ENCODE data around the gene KIRREL3.
A peak's percentile ranks its signal among the peaks of the same experiment; 100 is the strongest.

The KIRREL3 gene

GRCh38 chr11:126739499-126740145 is 260.9 kb downstream of the KIRREL3 start:
- DNase-seq (ENCODE audit: low spot score) = peak; percentile 19

- no peak for DNase-seq (ENCODE audit: low spot score)
These were observed 262.1 kb downstream of the KIRREL3 start for GRCh38 chr11:126738295-126739031.

- DNase-seq (ENCODE audit: low spot score) = no peak
These were observed 263.6 kb downstream of the KIRREL3 start for GRCh38 chr11:126736682-126737572.

- DNase-seq (ENCODE audit: low spot score) = no peak
These were observed 265.8 kb downstream of the KIRREL3 start for GRCh38 chr11:126734752-126735151.

- DNase-seq (ENCODE audit: low spot score) = no peak
These were observed 266.9 kb downstream of the KIRREL3 start for GRCh38 chr11:126733685-126734084.

GRCh38 chr11:126732981-126733380 is 267.6 kb downstream of the KIRREL3 start:
- no peak for DNase-seq (ENCODE audit: low spot score)

GRCh38 chr11:126731576-126732142 is 268.9 kb downstream of the KIRREL3 start:
- no peak for DNase-seq (ENCODE audit: low spot score)

GRCh38 chr11:126727381-126727780 is 273.2 kb downstream of the KIRREL3 start:
- DNase-seq (ENCODE audit: low spot score) = no peak

- no peak for DNase-seq (ENCODE audit: low spot score)
These were observed 275.0 kb downstream of the KIRREL3 start for GRCh38 chr11:126725521-126725920.

GRCh38 chr11:126725043-126725442 is 275.5 kb downstream of the KIRREL3 start:
- no peak for DNase-seq (ENCODE audit: low spot score)

- no peak for DNase-seq (ENCODE audit: low spot score)
These were observed 276.9 kb downstream of the KIRREL3 start for GRCh38 chr11:126723665-126724045.

GRCh38 chr11:126722956-126723664 is 277.5 kb downstream of the KIRREL3 start:
- DNase-seq (ENCODE audit: low spot score) = no peak

- peak; percentile 9 for DNase-seq (ENCODE audit: low spot score)
These were observed 278.4 kb downstream of the KIRREL3 start for GRCh38 chr11:126722006-126722736.

GRCh38 chr11:126720539-126721235 is 279.9 kb downstream of the KIRREL3 start:
- no peak for DNase-seq (ENCODE audit: low spot score)

GRCh38 chr11:126719740-126720139 is 280.8 kb downstream of the KIRREL3 start:
- no peak for DNase-seq (ENCODE audit: low spot score)

GRCh38 chr11:126718276-126718675 is 282.3 kb downstream of the KIRREL3 start:
- DNase-seq (ENCODE audit: low spot score) = peak; percentile 68

GRCh38 chr11:126716456-126717083 is 284.0 kb downstream of the KIRREL3 start:
- peak; percentile 58 for DNase-seq (ENCODE audit: low spot score)

GRCh38 chr11:126713806-126714205 is 286.8 kb downstream of the KIRREL3 start:
- DNase-seq (ENCODE audit: low spot score) = no peak

- DNase-seq (ENCODE audit: low spot score) = no peak
These were observed 288.5 kb downstream of the KIRREL3 start for GRCh38 chr11:126711977-126712625.

Data from kidney tubule cell (primary cell).